ENCODE data around the gene EVA1C.
"Not testable (repeated sequence)": the region's sequence is repeated elsewhere in the genome, so short reads cannot be mapped to it uniquely, and the experiment has no call there.

DNA sequence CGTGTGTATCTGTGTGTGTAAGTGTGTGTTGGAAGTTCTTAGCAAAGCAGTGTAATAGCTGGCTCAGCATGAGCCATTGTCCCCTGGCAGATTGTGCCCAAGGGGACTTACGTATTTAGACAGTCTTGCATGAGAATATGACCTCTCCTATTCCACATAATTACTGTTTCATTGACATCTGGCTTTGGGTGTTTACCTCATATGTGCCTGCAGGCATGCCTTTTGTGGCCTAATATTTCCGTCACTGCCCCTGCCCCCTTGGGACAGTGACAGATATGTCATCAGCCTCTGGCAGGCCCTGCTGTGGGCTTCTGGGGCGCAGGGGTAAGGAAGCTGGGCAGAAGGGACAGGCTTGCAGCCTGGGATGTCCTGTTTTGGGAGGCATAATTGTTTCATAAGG lies 95.5 kb downstream of the EVA1C start:
- not testable (repeated sequence) for TF ChIP-seq CTCF (optimal IDR thresholded peaks at IDR 0.05 in 1 of 3, IDR thresholded peaks at IDR 0.05 in 1 of 3, conservative IDR thresholded peaks at IDR 0.05 in 1 of 3; ENCODE audit: extremely low read depth in 1 of 3, insufficient read depth in 2 of 3, low read length in 3 of 3); EZH2 (IDR thresholded peaks at IDR 0.05; ENCODE audit: low read length)

Measured in keratinocyte (primary cell).